Liver (tissue), 9 donors: Measurements from ENCODE around the gene LENG1. TPM values are rescaled to one million over a fixed set of nuclear protein-coding genes. Genes with fewer than 3 reads are reported as not detected.

Source experiments
- DNase-seq: peaks from one replicate; pipeline ENCODE4 v3.0.0-alpha.2; 2017; ENCODE audit warnings: low spot score
- H3K27ac ChIP-seq, 2 donors: one replicate each; pipeline ENCODE4 v1.7.0; 2013; ENCODE audit warnings: inconsistent platforms in 2 of 2, low read length in 2 of 2, control low read depth in 1 of 2, low read depth in 1 of 2, mild to moderate bottlenecking in 1 of 2
- H3K27me3 ChIP-seq, 4 donors: one replicate each; pipeline versions ENCODE4 v1.6.1 to v1.7.0; 2013; ENCODE audit warnings: low read length in 3 of 4, inconsistent platforms in 1 of 4, mild to moderate bottlenecking in 1 of 4, moderate library complexity in 1 of 4; ENCODE audit not compliant: control insufficient read depth in 4 of 4, insufficient read depth in 4 of 4
- H3K36me3 ChIP-seq, 4 donors: one replicate each; pipeline versions ENCODE4 v1.6.1 to v1.7.0; 2013; ENCODE audit warnings: low read length in 3 of 4, mild to moderate bottlenecking in 3 of 4, low read depth in 1 of 4, moderate library complexity in 1 of 4; ENCODE audit not compliant: control insufficient read depth in 4 of 4, insufficient read depth in 3 of 4
- H3K4me1 ChIP-seq, 4 donors: one replicate each; pipeline versions ENCODE4 v1.6.1 to v1.7.0; 2013; ENCODE audit warnings: low read length in 3 of 4, mild to moderate bottlenecking in 3 of 4, moderate library complexity in 1 of 4; ENCODE audit not compliant: control insufficient read depth in 4 of 4, insufficient read depth in 4 of 4
- H3K4me3 ChIP-seq, 3 donors: one replicate each; pipeline versions ENCODE4 v1.6.1 to v1.7.0; 2013; ENCODE audit warnings: low read length in 3 of 3, control low read depth in 1 of 3, low read depth in 1 of 3, mild to moderate bottlenecking in 1 of 3
- H3K9ac ChIP-seq, 2 donors: one replicate each; pipeline ENCODE4 v1.7.0; 2013; ENCODE audit warnings: low read length in 2 of 2, mild to moderate bottlenecking in 2 of 2, moderate library complexity in 2 of 2, control low read depth in 1 of 2, low read depth in 1 of 2
- H3K9me3 ChIP-seq, 4 donors: one replicate each; pipeline versions ENCODE4 v1.6.1 to v1.7.0; 2013; ENCODE audit warnings: low read length in 3 of 4; ENCODE audit not compliant: control insufficient read depth in 4 of 4
- EGR1 ChIP-seq, 2 donors: IDR thresholded peaks; 2 replicates each; pipeline ENCODE4 v1.6.1; 2016 to 2018; ENCODE audit warnings: antibody characterized with exemption in 2 of 2, low read depth in 2 of 2
- FOXA1 ChIP-seq: IDR thresholded peaks from 2 replicates; pipeline ENCODE4 v1.6.1; 2016; ENCODE audit warnings: antibody characterized with exemption
- FOXA2 ChIP-seq: IDR thresholded peaks from 2 replicates; pipeline ENCODE4 v1.6.1; 2016; ENCODE audit warnings: antibody characterized with exemption
- GABPA ChIP-seq, 2 donors: IDR thresholded peaks in 1 of 2; conservative IDR thresholded peaks in 1 of 2; 2 replicates each; pipeline ENCODE4 v1.6.1; 2016; ENCODE audit warnings: antibody characterized with exemption in 2 of 2, mild to moderate bottlenecking in 1 of 2, moderate library complexity in 1 of 2
- HNF4A ChIP-seq, 2 donors: conservative IDR thresholded peaks; 2 replicates each; pipeline ENCODE4 v1.6.1; 2016; ENCODE audit warnings: antibody characterized with exemption in 2 of 2, mild to moderate bottlenecking in 2 of 2
- HNF4G ChIP-seq: IDR thresholded peaks from 2 replicates; pipeline ENCODE4 v1.6.1; 2016; ENCODE audit warnings: antibody characterized with exemption
- JUND ChIP-seq, 2 donors: IDR thresholded peaks; 2 replicates each; pipeline ENCODE4 v1.6.1; 2016; ENCODE audit warnings: antibody characterized with exemption in 2 of 2
- NR2F2 ChIP-seq: IDR thresholded peaks from 2 replicates; pipeline ENCODE4 v1.6.1; 2016; ENCODE audit warnings: antibody characterized with exemption
- RAD21 ChIP-seq, 2 donors: IDR thresholded peaks; 2 replicates each; pipeline ENCODE4 v1.6.1; 2016; ENCODE audit warnings: antibody characterized with exemption in 2 of 2, mild to moderate bottlenecking in 2 of 2
- RXRA ChIP-seq, 2 donors: IDR thresholded peaks; 2 replicates each; pipeline ENCODE4 v1.6.1; 2017 to 2018; ENCODE audit warnings: antibody characterized with exemption in 2 of 2, mild to moderate bottlenecking in 1 of 2
- SP1 ChIP-seq: IDR thresholded peaks from 2 replicates; pipeline ENCODE4 v1.6.1; 2018; ENCODE audit warnings: antibody characterized with exemption, mild to moderate bottlenecking
- TAF1 ChIP-seq: conservative IDR thresholded peaks from 2 replicates; pipeline ENCODE4 v1.6.1; 2016; ENCODE audit warnings: antibody characterized with exemption, mild to moderate bottlenecking
- YY1 ChIP-seq: IDR thresholded peaks from 2 replicates; pipeline ENCODE4 v1.6.1; 2016; ENCODE audit warnings: antibody characterized with exemption, mild to moderate bottlenecking
- WGBS: extraction: QIAGEN DNeasy Blood & Tissue Kit; methylation state at CpG from one replicate; pipeline ENCODE4 v1.1.7; 2013; 5-methylcytosine and 5-hydroxymethylcytosine counted together
- polyA plus RNA-seq, 2 donors: library from polyadenylated mRNA; stranded (reverse) in 1 of 2; unstranded in 1 of 2; fragments of 200-250 nt in 1 of 2; fragments of >200 nt in 1 of 2; fragmentation: Nextera tagmentation in 1 of 2; extraction: Ambion mirVana in 1 of 2; gene quantifications; one replicate each; pipeline versions ENCODE4 v1.2.1 to v1.2.3, GENCODE V29; 2013 to 2015
- total RNA-seq, 2 donors: library from RNA; depleted of rRNA; stranded (reverse); fragments of >200 nt; gene quantifications; one replicate each; pipeline ENCODE4 v1.2.3, GENCODE V29; 2014
- TF ChIP-seq, protein P1 (sequence below): fragments of 150-350 bp; IDR thresholded peaks from 2 replicates; pipeline ENCODE4 v1.5.1; 2017; ENCODE audit warnings: improper control_type of control experiment, low read depth, low read length; ENCODE audit not compliant: missing input control
- TF ChIP-seq, protein P2 (sequence below): IDR thresholded peaks from 2 replicates; pipeline ENCODE4 v1.6.1; 2016; ENCODE audit warnings: antibody characterized with exemption
- TF ChIP-seq, protein P3 (sequence below): IDR thresholded peaks from 2 replicates; pipeline ENCODE4 v1.6.1; 2016; ENCODE audit warnings: antibody characterized with exemption, mild to moderate bottlenecking
- TF ChIP-seq, protein P4 (sequence below): IDR thresholded peaks from 2 replicates; pipeline ENCODE4 v1.6.1; 2016; ENCODE audit warnings: antibody characterized with exemption
- TF ChIP-seq, protein P5 (sequence below): IDR thresholded peaks from 2 replicates; pipeline ENCODE4 v1.6.1; 2016; ENCODE audit warnings: antibody characterized with exemption
- donor health status: healthy.
- donor health status: healthy.
- donor health status: healthy.
- donor health status: healthy.
- donor health status: healthy.

Gene LENG1
- total and polyA plus RNA-seq, 4 donors, result 2.6 to 4.4 (median 2.9) TPM

DNA sequence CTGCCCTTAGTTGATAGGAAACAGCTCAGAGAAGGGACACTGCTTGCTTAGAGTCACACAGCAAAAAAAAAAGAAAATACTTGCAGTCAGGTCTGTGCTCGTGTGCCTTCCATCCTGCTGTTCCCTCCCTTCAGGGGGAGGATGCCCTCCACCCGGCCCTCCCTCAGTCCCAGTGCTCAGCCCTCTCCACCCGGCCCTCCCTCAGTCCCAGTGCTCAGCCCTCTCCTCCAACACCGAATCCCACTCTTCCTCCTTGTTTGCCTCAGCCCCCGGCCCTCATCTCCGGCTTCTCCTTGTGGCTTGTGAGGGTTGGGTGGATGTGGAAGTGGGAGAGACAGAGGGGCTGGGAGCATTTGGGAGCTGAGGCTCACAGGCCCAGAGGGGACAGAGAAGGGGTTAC is 49.9 kb downstream of the LENG1 start:
- Histone ChIP-seq H3K36me3 (peaks cover 14 to 49% (median 18%) of the 10 kb centered on the region in 4 donors), H3K27me3 (no peaks in the 10 kb centered on the region), H3K9me3 (no peaks in the 10 kb centered on the region), H3K4me1 (peaks cover 3 to 12% (median 8%) of the 10 kb centered on the region in 4 donors), H3K4me3 (no peak overlapping the region), H3K27ac (no peak overlapping the region), H3K9ac (no peak overlapping the region)
- TF ChIP-seq, protein P1, sequence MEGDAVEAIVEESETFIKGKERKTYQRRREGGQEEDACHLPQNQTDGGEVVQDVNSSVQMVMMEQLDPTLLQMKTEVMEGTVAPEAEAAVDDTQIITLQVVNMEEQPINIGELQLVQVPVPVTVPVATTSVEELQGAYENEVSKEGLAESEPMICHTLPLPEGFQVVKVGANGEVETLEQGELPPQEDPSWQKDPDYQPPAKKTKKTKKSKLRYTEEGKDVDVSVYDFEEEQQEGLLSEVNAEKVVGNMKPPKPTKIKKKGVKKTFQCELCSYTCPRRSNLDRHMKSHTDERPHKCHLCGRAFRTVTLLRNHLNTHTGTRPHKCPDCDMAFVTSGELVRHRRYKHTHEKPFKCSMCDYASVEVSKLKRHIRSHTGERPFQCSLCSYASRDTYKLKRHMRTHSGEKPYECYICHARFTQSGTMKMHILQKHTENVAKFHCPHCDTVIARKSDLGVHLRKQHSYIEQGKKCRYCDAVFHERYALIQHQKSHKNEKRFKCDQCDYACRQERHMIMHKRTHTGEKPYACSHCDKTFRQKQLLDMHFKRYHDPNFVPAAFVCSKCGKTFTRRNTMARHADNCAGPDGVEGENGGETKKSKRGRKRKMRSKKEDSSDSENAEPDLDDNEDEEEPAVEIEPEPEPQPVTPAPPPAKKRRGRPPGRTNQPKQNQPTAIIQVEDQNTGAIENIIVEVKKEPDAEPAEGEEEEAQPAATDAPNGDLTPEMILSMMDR, result no peak
- TF ChIP-seq RAD21 (IDR thresholded peaks at IDR 0.05) (no peak), TAF1 (no peak), FOXA2 (no peak), RXRA (IDR thresholded peaks at IDR 0.05) (no peak), SP1 (no peak), GABPA (IDR thresholded peaks at IDR 0.05 in 1 of 2, conservative IDR thresholded peaks at IDR 0.05 in 1 of 2) (no peak), FOXA1 (no peak), HNF4A (conservative IDR thresholded peaks at IDR 0.05) (no peak), JUND (IDR thresholded peaks at IDR 0.05) (no peak), NR2F2 (no peak), HNF4G (no peak), EGR1 (IDR thresholded peaks at IDR 0.05; ENCODE audit: low read depth in 2 of 2) (no peak), YY1 (no peak)
- TF ChIP-seq, protein P2, sequence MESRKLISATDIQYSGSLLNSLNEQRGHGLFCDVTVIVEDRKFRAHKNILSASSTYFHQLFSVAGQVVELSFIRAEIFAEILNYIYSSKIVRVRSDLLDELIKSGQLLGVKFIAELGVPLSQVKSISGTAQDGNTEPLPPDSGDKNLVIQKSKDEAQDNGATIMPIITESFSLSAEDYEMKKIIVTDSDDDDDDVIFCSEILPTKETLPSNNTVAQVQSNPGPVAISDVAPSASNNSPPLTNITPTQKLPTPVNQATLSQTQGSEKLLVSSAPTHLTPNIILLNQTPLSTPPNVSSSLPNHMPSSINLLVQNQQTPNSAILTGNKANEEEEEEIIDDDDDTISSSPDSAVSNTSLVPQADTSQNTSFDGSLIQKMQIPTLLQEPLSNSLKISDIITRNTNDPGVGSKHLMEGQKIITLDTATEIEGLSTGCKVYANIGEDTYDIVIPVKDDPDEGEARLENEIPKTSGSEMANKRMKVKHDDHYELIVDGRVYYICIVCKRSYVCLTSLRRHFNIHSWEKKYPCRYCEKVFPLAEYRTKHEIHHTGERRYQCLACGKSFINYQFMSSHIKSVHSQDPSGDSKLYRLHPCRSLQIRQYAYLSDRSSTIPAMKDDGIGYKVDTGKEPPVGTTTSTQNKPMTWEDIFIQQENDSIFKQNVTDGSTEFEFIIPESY, result no peak
- TF ChIP-seq, protein P3, sequence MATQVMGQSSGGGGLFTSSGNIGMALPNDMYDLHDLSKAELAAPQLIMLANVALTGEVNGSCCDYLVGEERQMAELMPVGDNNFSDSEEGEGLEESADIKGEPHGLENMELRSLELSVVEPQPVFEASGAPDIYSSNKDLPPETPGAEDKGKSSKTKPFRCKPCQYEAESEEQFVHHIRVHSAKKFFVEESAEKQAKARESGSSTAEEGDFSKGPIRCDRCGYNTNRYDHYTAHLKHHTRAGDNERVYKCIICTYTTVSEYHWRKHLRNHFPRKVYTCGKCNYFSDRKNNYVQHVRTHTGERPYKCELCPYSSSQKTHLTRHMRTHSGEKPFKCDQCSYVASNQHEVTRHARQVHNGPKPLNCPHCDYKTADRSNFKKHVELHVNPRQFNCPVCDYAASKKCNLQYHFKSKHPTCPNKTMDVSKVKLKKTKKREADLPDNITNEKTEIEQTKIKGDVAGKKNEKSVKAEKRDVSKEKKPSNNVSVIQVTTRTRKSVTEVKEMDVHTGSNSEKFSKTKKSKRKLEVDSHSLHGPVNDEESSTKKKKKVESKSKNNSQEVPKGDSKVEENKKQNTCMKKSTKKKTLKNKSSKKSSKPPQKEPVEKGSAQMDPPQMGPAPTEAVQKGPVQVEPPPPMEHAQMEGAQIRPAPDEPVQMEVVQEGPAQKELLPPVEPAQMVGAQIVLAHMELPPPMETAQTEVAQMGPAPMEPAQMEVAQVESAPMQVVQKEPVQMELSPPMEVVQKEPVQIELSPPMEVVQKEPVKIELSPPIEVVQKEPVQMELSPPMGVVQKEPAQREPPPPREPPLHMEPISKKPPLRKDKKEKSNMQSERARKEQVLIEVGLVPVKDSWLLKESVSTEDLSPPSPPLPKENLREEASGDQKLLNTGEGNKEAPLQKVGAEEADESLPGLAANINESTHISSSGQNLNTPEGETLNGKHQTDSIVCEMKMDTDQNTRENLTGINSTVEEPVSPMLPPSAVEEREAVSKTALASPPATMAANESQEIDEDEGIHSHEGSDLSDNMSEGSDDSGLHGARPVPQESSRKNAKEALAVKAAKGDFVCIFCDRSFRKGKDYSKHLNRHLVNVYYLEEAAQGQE, result no peak
- TF ChIP-seq, protein P4, sequence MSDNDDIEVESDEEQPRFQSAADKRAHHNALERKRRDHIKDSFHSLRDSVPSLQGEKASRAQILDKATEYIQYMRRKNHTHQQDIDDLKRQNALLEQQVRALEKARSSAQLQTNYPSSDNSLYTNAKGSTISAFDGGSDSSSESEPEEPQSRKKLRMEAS, result no peak
- TF ChIP-seq, protein P5, sequence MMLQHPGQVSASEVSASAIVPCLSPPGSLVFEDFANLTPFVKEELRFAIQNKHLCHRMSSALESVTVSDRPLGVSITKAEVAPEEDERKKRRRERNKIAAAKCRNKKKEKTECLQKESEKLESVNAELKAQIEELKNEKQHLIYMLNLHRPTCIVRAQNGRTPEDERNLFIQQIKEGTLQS, result no peak
- no peak for DNase-seq
- 86% methylated on average over 6 of the region's 6 CpGs for WGBS
